GM23338 (cell line): Measurements from ENCODE around the gene CCR7. TPM values are rescaled to one million over a fixed set of nuclear protein-coding genes. Genes with fewer than 3 reads are reported as not detected.

Experiments
- ATAC-seq: fragments of 200-7000 bp; cut with Tn5 transposase; 3 replicates; pipeline ENCODE4 v1.9.1; 2020
- DNase-seq: peaks from one replicate; pipeline ENCODE4 v3.0.0-alpha.2; 2015; ENCODE audit warnings: low spot score
- H2AFZ ChIP-seq: fragments of 200-600 bp; sonication (generic); 2 replicates; pipeline ENCODE4 v1.8.0; 2016; ENCODE audit warnings: antibody characterized with exemption, mild to moderate bottlenecking, moderate library complexity
- H3F3A ChIP-seq: fragments of 200-600 bp; sonication (generic); replicated peaks from 2 replicates; pipeline ENCODE4 v1.8.0; 2017; ENCODE audit warnings: antibody characterized with exemption, mixed run types, low read depth
- H3K27ac ChIP-seq: fragments of 200-600 bp; sonication (generic); 2 replicates; pipeline ENCODE4 v1.6.1; 2016; ENCODE audit warnings: low read depth
- H3K27me3 ChIP-seq: fragments of 200-600 bp; sonication (generic); 2 replicates; pipeline ENCODE4 v1.8.0; 2016; ENCODE audit warnings: mild to moderate bottlenecking, mixed run types, moderate library complexity; ENCODE audit not compliant: insufficient read depth
- H3K36me3 ChIP-seq: fragments of 200-600 bp; sonication (generic); 2 replicates; pipeline ENCODE4 v1.8.0; 2016; ENCODE audit warnings: mild to moderate bottlenecking; ENCODE audit not compliant: insufficient read depth
- H3K4me1 ChIP-seq: fragments of 200-600 bp; sonication (generic); 2 replicates; pipeline ENCODE4 v1.8.0; 2016; ENCODE audit warnings: mild to moderate bottlenecking, moderate library complexity; ENCODE audit not compliant: insufficient read depth
- H3K4me2 ChIP-seq: fragments of 200-600 bp; sonication (generic); 2 replicates; pipeline ENCODE4 v1.7.1; 2017; ENCODE audit warnings: mixed run types
- H3K4me3 ChIP-seq: fragments of 200-600 bp; sonication (generic); 2 replicates; pipeline ENCODE4 v1.6.1; 2016; ENCODE audit warnings: mixed run types
- H3K79me2 ChIP-seq: fragments of 200-600 bp; sonication (generic); replicated peaks from 2 replicates; pipeline ENCODE4 v1.8.0; 2017; ENCODE audit warnings: mild to moderate bottlenecking; ENCODE audit not compliant: insufficient read depth
- H3K9me2 ChIP-seq: fragments of 200-600 bp; sonication (generic); 2 replicates; pipeline ENCODE4 v1.8.0; 2017; ENCODE audit not compliant: insufficient read depth
- H4K20me1 ChIP-seq: fragments of 200-600 bp; sonication (generic); replicated peaks from 2 replicates; pipeline ENCODE4 v1.8.0; 2017; ENCODE audit warnings: mild to moderate bottlenecking; ENCODE audit not compliant: insufficient read depth
- H3K27ac Mint-ChIP-seq: 2 replicates; pipeline ENCODE4 v1.8.0; 2020; ENCODE audit warnings: inconsistent platforms, mild to moderate bottlenecking, moderate library complexity, mixed read lengths
- H3K27me3 Mint-ChIP-seq: 3 replicates; pipeline ENCODE4 v1.8.0; 2022; ENCODE audit warnings: low read depth, mild to moderate bottlenecking, moderate library complexity, mixed read lengths, inconsistent platforms; ENCODE audit not compliant: insufficient read depth, poor library complexity
- H3K36me3 Mint-ChIP-seq: 3 replicates; pipeline ENCODE4 v1.8.0; 2021; ENCODE audit warnings: low read depth, mild to moderate bottlenecking, inconsistent platforms, moderate library complexity, mixed read lengths
- H3K4me1 Mint-ChIP-seq: 3 replicates; pipeline ENCODE4 v1.8.0; 2020; ENCODE audit warnings: mild to moderate bottlenecking, inconsistent platforms, mixed read lengths
- H3K4me3 Mint-ChIP-seq: 3 replicates; pipeline ENCODE4 v1.8.0; 2021; ENCODE audit warnings: moderate library complexity, mild to moderate bottlenecking, inconsistent platforms, mixed read lengths
- H3K9me3 Mint-ChIP-seq: 3 replicates; pipeline ENCODE4 v1.8.0; 2020; ENCODE audit warnings: moderate library complexity, mild to moderate bottlenecking, inconsistent platforms, mixed read lengths
- CREB1 ChIP-seq: fragments of 250-450 bp; sonication (Bioruptor Pico); IDR thresholded peaks from 2 replicates; pipeline ENCODE4 v1.5.0; 2020; ENCODE audit warnings: low read depth, mild to moderate bottlenecking, moderate library complexity
- EZH2 ChIP-seq: fragments of 200-600 bp; sonication (generic); IDR thresholded peaks from one replicate; pipeline ENCODE4 v1.8.0; 2017; ENCODE audit warnings: antibody characterized with exemption, mild to moderate bottlenecking, low read depth; ENCODE audit not compliant: unreplicated experiment
- JUNB ChIP-seq: IDR thresholded peaks from one replicate; pipeline ENCODE4 v1.6.1; 2016; ENCODE audit warnings: antibody characterized with exemption; ENCODE audit not compliant: unreplicated experiment
- NANOG ChIP-seq: IDR thresholded peaks from 2 replicates; pipeline ENCODE4 v1.6.1; 2016; ENCODE audit warnings: antibody characterized with exemption, borderline replicate concordance
- POLR2AphosphoS5 ChIP-seq: IDR thresholded peaks from 2 replicates; pipeline ENCODE4 v1.6.1; 2016; ENCODE audit warnings: antibody characterized with exemption, low read depth
- STAT1 ChIP-seq: IDR thresholded peaks from one replicate; pipeline ENCODE4 v1.6.1; 2016; ENCODE audit warnings: antibody characterized with exemption; ENCODE audit not compliant: unreplicated experiment
- ZNF462 ChIP-seq: fragments of 250-450 bp; sonication (Bioruptor Pico); IDR thresholded peaks from 2 replicates; pipeline ENCODE4 v1.5.0; 2020; ENCODE audit warnings: mild to moderate bottlenecking, moderate library complexity
- polyA plus RNA-seq: library from polyadenylated mRNA; unstranded; fragments of >200 nt; fragmentation: Nextera tagmentation; extraction: Ambion mirVana; gene quantifications from 2 replicates; pipeline ENCODE4 v1.2.1, GENCODE V29; 2016
- total RNA-seq: library from RNA; depleted of rRNA; stranded (reverse); fragments of >200 nt; shearing (Covaris generic); gene quantifications from 2 replicates; pipeline ENCODE4 v1.2.3, GENCODE V29; 2014

Gene CCR7
- total and polyA plus RNA-seq, 2 experiments from 2014 or later = 0.37 to 0.59 TPM

GRCh38 chr17:40510328-40510648 is 55.0 kb downstream of the CCR7 start (continued):
- TF ChIP-seq ZNF462 (CRISPR knock-in tag) = no peak

GRCh38 chr17:40509626-40510327 is 55.5 kb downstream of the CCR7 start:
- Histone ChIP-seq H2AFZ (peak overlapping the region; percentile 69; the same call in 1 of the 2 replicates), H4K20me1 (no peaks in the 10 kb centered on the region), H3K4me2 (no peak overlapping the region), H3K27me3 (no peaks in the 10 kb centered on the region), H3K79me2 (no peaks in the 10 kb centered on the region), H3K9me2 (no peaks in the 10 kb centered on the region), H3F3A (no peaks in the 10 kb centered on the region), H3K27ac (no peak overlapping the region), H3K36me3 (no peaks in the 10 kb centered on the region), H3K4me1 (no peaks in the 10 kb centered on the region), H3K4me3 (no peak overlapping the region)
- Mint-ChIP-seq H3K27me3 (peaks cover 9% of the 10 kb centered on the region), H3K4me1 (peaks cover 20% of the 10 kb centered on the region), H3K27ac (no peak overlapping the region), H3K9me3 (no peaks in the 10 kb centered on the region), H3K36me3 (no peaks in the 10 kb centered on the region), H3K4me3 (no peak overlapping the region)
- ATAC-seq (no peak), DNase-seq (no peak)
- TF ChIP-seq EZH2 = no peak
- TF ChIP-seq CREB1 (CRISPR knock-in tag) = no peak
- TF ChIP-seq STAT1 = no peak
- no peak for TF ChIP-seq JUNB
- no peak for TF ChIP-seq ZNF462 (CRISPR knock-in tag)
- TF ChIP-seq NANOG = no peak
- no peak for TF ChIP-seq POLR2AphosphoS5
